ENCODE data around the gene TEAD2.

Gene TEAD2

DNA sequence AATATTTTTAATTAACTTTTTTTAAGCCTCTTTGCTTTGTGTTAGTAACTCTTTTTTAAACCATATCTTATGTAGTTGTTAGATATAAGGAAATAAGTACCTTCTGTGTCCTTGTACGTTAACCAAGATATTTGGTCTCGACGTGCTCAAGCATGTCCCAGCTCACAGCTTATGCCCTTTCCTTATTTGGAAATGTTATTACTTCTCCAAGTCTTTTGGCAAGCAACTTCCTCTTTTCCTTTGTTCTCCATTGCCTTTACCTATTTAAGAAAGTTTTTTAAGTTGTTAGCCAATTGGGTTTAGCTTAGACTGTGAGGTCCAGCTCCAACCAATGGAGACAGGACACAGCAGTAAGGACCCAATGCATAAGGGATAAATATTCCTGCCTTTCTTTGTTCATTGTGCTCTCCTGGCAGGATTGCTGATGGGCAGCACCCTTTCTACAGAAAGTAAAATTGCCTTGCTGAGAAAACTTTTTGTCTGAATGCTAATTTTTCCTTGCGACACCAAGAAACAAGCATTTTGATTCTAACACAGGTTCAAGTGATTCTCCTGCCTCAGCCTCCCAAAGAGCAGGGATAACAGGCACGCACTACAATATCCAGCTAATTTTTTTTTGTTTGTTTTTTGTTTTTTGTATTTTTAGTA is 6.6 kb upstream of the TEAD2 start:
- no peak overlapping the region for H3K4me3 ChIP-seq (ENCODE audit: low read depth, low read length)
- no peak for DNase-seq (ENCODE audit: low read depth)
- TF ChIP-seq CTCF (IDR thresholded peaks at IDR 0.05; ENCODE audit: control insufficient read depth, extremely low read depth, insufficient read depth) = no peak

- TF ChIP-seq CTCF (IDR thresholded peaks at IDR 0.05; ENCODE audit: control insufficient read depth, extremely low read depth, insufficient read depth) = no peak
- no peak overlapping the region for H3K4me3 ChIP-seq (ENCODE audit: low read depth, low read length)
- no peak for DNase-seq (ENCODE audit: low read depth)
These were observed 3.9 kb upstream of the TEAD2 start for GRCh38 chr19:49366110-49366509.

DNA sequence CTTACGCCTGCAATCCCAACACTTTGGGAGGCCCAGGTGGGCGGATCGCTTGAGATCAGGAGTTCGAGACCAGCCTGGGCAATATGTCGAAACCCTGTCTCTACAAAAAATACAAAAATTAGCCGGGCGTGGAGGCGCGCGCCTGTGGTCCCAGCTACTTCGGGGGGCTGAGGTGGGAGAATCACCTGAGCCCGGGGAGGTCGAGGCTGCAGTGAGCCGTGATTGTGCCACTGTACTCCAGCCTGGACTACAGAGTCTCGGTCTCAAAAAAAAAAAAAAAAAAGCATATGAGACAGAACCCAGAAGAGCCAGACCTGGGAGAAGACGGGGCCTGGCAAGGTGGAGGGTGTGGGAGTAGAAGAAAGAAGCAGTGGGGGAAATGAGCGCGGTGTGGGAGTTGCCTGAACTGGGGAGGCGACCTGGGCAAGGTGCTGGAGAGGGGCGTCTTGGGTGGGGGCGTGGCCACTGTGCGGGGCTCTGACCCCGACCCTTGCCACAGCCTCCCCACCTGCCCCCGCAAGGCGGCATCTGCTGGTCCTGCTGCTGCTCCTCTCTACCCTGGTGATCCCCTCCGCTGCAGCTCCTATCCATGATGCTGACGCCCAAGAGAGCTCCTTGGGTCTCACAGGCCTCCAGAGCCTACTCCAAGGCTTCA is 2.0 kb upstream of the TEAD2 start:
- no peak for DNase-seq (ENCODE audit: low read depth)
- TF ChIP-seq CTCF (IDR thresholded peaks at IDR 0.05; ENCODE audit: control insufficient read depth, extremely low read depth, insufficient read depth) = no peak
- peak overlapping the region; percentile 25; the same call in 1 of the 2 replicates for H3K4me3 ChIP-seq (ENCODE audit: low read depth, low read length)

- no peak for TF ChIP-seq CTCF (IDR thresholded peaks at IDR 0.05; ENCODE audit: control insufficient read depth, extremely low read depth, insufficient read depth)
- peak within 1 kb of the TSS; percentile 90 for H3K4me3 ChIP-seq (ENCODE audit: low read depth, low read length)
- DNase-seq (ENCODE audit: low read depth) = peak; percentile 96
These were observed 1.3 kb upstream of the TEAD2 start, which contains the start of gene DKKL1 for GRCh38 chr19:49363268-49364082. DKKL1 (plus strand) TSS chr19:49363877; CDS start chr19:49363999, 122 bp downstream.

DNA sequence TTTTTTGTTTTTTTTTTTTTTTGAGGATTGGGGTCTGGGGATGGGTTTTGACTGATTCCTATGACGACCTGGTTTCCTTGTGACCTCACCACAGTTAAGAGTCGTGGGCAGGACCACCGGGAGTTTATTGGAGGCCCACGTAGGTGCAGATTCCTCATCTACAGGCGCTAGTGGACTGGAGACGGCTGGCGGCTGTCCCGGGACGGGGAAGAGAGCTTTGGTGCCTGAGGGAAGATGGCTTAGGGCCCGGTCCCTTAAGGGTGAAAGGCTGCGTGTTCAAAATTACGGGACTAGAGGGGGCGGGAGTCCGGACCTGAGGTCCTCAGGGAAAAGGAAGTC is 682 bp upstream of the TEAD2 start:
- no peak for DNase-seq (ENCODE audit: low read depth)
- peak overlapping the region; percentile 90 for H3K4me3 ChIP-seq (ENCODE audit: low read depth, low read length)
- TF ChIP-seq CTCF (IDR thresholded peaks at IDR 0.05; ENCODE audit: control insufficient read depth, extremely low read depth, insufficient read depth) = no peak

GRCh38 chr19:49361438-49362047 is 673 bp downstream of the TEAD2 start:
- DNase-seq (ENCODE audit: low read depth) = peak; percentile 30
- H3K4me3 ChIP-seq (ENCODE audit: low read depth, low read length) = peak overlapping the region; percentile 90
- no peak for TF ChIP-seq CTCF (IDR thresholded peaks at IDR 0.05; ENCODE audit: control insufficient read depth, extremely low read depth, insufficient read depth)

All from LNCaP clone FGC (cell line).